Breast epithelium (tissue), 3 donors: ENCODE results near the gene CFAP65.

Source experiments
- CTCF ChIP-seq, 3 donors: fragments of 450-650 bp; IDR thresholded peaks; one replicate each; pipeline ENCODE4 v1.5.1; 2016 to 2017; ENCODE audit warnings: antibody characterized with exemption in 3 of 3, mild to moderate bottlenecking in 3 of 3, moderate library complexity in 3 of 3
- POLR2A ChIP-seq: fragments of 450-650 bp; IDR thresholded peaks from one replicate; pipeline ENCODE4 v1.6.1; 2016; ENCODE audit warnings: antibody characterized with exemption, mild to moderate bottlenecking, moderate library complexity

DNA sequence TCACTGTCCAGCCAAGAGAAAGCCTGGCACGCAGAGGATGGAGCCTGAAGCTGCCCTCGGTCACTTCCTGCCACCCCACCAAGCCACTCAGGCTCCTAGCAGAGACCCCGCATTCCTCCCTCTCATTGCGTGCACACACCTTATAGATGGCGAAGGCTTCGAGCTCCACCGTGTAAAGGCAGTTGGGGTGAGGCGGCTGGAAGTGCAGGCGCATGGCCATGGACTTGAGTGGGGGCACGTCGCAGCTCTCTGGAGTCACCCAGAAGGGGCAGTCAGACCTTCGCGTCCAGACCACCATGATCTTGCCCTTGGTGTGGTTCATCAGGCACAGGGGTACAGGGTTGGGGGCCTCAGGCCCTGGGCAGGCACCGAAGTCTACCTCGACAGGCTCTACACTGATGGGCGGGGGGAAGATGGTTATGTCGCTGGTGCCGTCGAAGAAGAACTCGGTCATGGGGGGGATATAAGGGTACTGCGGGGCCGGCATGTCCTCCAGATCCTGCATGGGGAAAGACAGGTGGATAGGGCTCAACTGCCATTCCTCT lies 13.7 kb downstream of the CFAP65 start:
- no peak for TF ChIP-seq POLR2A
- TF ChIP-seq CTCF (IDR thresholded peaks at IDR 0.05), result no peak
